Putamen (tissue), 1 donor: ENCODE data around the gene PTPRM.
A peak's percentile ranks its signal among the peaks of the same experiment; 100 is the strongest.
"Not testable (repeated sequence)": the region's sequence is repeated elsewhere in the genome, so short reads cannot be mapped to it uniquely, and the experiment has no call there.

ENCODE experiments used
- DNase-seq: peaks from one replicate; pipeline ENCODE4 v3.0.0-alpha.2; 2016; ENCODE audit warnings: low spot score

The PTPRM gene

GRCh38 chr18:7727361-7728076, 160.4 kb downstream of the PTPRM start:
- DNase-seq = no peak

GRCh38 chr18:7728297-7728696, 161.2 kb downstream of the PTPRM start:
- no peak for DNase-seq

- DNase-seq = no peak
Observed at GRCh38 chr18:7729868-7730267, 162.8 kb downstream of the PTPRM start.

DNA sequence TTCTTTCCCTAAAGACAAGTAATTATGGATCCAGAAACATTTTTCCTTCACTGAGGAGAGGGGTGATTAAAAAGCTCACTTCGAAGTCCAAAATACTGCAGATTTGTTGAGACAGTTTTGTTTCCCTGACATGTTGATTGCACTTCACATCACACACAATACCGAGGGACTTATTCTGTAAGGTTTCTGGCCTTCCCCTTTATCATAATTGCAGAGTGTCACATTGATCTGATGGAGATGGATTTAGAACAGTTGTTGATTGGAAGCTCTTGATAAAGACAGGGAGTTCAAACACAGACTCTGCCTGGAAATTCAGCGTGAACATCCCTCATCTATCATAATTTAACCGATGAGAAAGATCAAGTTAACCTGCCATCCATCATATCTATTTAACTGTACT, 163.6 kb downstream of the PTPRM start:
- DNase-seq = no peak

GRCh38 chr18:7733642-7734041, 166.5 kb downstream of the PTPRM start:
- no peak for DNase-seq

- DNase-seq = no peak
Observed at GRCh38 chr18:7735196-7735595, 168.1 kb downstream of the PTPRM start.

DNA sequence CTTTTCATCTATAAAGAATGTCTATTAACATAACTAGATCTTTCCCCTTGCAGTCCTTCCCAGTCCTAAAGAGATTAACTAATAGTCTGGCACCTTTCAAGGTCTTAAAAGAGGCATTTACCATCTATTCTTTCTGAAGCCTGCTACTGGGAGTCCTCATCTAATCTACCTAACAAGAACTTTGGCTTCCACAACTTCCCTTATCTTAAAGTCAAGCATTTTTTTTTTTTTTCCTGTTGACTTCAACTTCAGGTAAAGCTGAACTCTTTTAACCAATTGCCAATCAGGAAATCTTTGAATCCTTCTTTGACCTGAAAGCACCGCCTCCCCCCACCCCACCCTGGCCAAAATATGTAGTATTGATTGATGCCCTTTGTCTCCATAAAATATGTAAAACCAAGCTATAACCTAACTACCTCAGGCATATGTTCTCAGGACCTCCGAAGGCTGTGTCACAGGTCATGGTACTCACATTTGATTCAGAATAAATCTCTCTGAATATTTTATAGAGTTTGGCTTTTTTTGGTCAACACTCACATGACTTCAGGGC, 168.6 kb downstream of the PTPRM start:
- DNase-seq = no peak

DNA sequence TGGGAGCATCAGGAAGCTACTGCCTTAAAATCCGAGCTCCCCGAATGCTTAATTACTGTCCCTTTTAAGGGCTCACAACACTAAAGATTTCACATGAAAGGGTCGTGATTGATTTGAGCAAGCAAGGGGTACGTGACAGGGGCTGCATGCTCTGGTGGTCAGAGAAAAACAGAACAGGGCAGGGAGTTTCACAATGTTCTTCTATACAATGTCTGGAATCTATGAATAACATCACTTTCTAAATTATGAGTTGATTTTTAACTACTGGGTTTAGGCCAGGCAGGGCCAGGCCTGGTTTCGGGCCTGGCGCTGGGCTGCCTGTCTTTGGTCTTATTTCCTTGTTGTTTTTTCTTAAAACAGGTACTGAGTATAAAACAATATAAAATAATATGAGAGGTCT, 169.4 kb downstream of the PTPRM start:
- not testable (repeated sequence) for DNase-seq

- no peak for DNase-seq
Observed at GRCh38 chr18:7737550-7737949, 170.4 kb downstream of the PTPRM start.

DNA sequence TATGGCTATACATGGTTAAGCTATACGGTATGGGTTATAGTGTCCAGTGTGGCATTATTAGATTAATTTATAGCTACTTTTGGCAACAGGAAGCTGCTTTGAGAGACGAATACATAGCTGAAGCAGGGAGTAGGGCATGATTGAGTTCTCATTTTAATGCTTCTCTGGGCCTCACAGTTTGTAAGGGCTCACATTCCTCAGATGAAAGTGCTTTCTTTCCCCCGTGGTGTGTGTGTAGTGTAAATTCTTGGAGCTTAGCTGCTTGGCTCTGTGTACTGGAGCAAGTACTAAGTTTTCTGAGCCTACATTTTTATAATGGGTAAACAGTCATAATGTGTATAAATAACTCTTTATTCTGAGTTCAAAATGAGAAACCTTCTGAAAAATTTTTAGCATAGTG, 173.7 kb downstream of the PTPRM start:
- DNase-seq = no peak

DNA sequence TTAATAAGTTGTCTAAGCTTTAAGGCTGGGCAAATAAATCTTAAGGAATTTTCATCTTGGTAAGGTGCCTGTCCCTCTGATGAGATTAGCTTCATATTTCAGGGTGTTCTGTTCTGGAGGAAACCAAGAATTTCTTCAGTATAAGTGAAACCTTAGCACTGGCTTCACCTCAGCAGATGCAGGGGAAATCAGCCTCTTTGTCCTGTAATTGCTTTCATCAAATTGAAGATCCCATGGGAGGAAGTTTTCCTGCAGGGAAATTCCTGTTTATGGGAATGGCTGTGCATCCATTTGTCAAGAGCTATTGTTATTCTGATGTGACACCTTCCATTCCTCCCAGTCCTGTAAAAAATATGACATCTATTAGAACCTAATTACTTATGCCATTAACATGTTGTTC, 174.5 kb downstream of the PTPRM start:
- no peak for DNase-seq

DNA sequence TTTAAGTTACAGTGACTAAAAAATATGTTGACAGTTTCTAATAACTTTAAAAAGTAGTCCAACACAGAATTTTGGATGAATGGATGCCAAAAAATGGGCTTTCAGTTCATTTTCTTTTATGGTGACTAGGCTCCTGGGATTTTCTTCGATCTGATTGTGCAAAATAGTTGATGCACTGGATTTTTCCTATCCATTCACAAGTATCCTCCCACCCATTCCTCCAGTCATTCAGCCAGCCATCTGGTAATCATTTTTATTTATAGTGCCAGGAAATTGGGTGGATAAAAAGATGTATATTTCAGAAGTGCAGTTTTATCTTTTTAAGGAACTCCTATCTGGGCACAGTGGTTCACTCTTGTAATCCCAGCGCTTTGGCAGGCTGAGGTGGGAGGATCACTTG, 175.1 kb downstream of the PTPRM start:
- DNase-seq = peak; percentile 11

DNA sequence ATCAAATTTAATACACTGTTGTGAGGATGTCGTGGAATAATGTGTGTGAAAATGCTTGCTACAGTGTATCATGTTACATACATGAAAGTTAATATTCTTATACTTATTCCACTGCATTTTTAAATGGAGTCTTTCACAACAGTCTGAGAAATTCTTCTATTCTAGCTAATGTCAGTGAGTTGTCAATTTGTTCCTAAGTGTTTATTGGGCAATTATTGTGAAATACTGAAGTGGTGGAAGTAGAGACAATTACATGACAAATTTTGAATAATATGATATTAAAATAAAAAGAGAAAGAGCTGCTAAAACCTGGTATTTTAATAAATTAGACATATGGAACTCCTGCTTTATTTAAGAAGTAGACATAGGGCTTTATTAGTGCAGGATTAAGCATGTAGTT, 176.1 kb downstream of the PTPRM start:
- no peak for DNase-seq

GRCh38 chr18:7746106-7746505, 179.0 kb downstream of the PTPRM start:
- no peak for DNase-seq

- no peak for DNase-seq
Observed at GRCh38 chr18:7748251-7749007, 181.3 kb downstream of the PTPRM start.

DNA sequence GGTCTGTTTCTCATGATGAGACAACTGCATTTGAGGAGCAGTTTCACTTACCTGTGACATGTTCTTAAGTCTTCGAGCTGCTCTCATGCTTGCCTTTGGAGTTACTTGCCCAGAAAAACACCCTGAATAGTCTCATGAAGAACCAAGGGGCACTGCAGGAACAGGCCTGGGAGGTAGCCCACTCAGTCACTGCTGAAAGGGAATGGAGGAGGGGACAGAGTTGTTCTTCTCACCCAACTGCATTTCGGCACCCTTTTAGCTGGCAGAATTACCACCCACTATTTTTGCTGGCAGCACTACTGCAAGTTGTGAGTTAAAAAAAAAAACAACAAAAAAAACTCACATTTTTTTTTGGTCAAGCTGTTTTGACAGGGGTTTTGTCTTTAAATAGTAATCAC, 181.9 kb downstream of the PTPRM start:
- DNase-seq = no peak

GRCh38 chr18:7749510-7749981, 182.4 kb downstream of the PTPRM start:
- DNase-seq = no peak

GRCh38 chr18:7750095-7750663, 183.1 kb downstream of the PTPRM start:
- no peak for DNase-seq

DNA sequence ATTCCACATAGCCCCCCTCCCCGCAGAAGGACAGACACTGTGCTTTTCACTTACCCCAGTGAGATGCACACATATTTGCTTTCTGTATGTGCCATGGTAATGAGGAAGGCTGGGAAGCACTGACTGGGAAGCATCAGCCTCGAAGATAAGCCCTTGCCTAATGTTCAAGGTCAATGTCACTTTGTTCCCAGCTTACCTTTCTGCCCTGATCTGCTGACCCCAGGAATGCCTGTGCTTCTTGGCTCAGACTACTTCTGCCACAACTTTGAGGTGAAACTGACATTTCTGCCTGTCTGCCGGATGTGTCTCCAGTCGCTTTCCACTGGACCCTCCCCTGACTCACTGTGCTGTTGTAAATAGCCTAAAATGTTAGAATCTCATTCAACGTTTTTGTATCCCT, 183.8 kb downstream of the PTPRM start:
- no peak for DNase-seq

DNA sequence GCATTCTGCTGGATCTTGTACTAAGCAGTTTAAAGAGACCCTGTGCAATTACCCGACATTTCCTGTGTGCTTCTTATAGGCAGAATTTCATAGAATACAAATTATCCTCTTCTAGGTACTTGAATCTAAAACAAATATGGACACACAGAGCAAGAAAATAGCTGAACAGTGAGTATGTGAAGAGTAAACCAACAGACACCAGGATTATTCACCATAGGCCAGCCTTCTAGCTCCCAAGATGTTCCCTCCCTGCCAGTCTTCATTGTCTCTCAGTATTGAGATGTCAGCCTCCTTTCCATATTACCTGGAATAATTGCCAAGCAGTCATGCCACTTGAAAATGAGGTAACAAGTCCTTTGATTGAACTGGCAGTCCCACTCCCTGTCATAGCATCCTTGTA, 187.1 kb downstream of the PTPRM start:
- no peak for DNase-seq

- DNase-seq = no peak
Observed at GRCh38 chr18:7754725-7755181, 187.6 kb downstream of the PTPRM start.

DNA sequence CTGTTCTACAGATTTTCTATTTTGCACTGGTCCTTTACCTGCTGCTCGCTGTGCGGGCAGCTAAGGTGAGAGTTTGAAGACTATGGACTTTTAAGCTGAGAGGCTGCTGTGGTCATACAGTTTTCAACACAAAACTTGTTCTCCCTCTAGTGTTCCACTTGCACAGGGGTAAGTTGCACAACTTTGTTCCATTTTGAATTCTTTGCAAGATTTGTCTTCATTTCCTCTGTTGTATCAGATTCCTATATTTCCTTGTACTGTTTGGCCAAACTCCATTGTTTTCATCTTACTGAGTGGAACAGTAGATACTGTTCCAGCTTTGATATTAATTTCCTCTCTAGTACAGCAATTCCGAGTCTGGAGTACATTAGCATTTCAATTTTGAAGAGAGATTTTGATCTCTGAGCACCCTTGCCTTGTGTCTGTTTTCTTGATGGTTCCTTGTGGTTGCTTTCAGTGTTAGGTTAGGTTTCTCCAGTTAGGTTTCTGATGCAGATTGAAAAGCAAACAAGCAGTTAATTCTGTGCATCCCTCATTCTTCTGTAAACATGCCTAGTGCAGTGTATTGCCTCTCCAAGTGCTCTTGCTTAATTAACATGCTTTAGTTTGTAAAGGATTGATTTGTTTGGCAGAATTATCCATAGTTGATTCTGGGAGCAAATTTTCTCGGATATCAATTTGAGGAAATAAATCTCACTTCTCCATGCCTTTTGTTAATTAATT, 188.8 kb downstream of the PTPRM start:
- DNase-seq = no peak
